ENCODE data around the gene UBAP2L.

GRCh38 chr1:154218545-154218944 is 2.2 kb upstream of the UBAP2L start:
- TF ChIP-seq CTCF (IDR thresholded peaks at IDR 0.05; ENCODE audit: insufficient read depth, low read depth, low read length) (no peak), EZH2 (IDR thresholded peaks at IDR 0.05; ENCODE audit: insufficient read depth, low read length) (no peak)
